H1 (cell line): Measurements from ENCODE around the gene C14orf119. TPM values are rescaled to one million over a fixed set of nuclear protein-coding genes. Genes with fewer than 3 reads are reported as not detected.

Experiments used
- CTCF ChIA-PET: fragments of 300-600 bp; sonication (Branson Sonifier 250); formaldehyde crosslinking; loops from one replicate; lab custom pipeline; 2021; ENCODE audit not compliant: partially characterized antibody; lab: Charles Lee
- POLR2A ChIA-PET: fragments of 300-600 bp; sonication (Branson Sonifier 250); formaldehyde crosslinking; loops from one replicate; lab custom pipeline; 2021; ENCODE audit warnings: inconsistent platforms; ENCODE audit not compliant: partially characterized antibody; lab: Charles Lee
- DNase-seq, 2 experiments: peaks; one replicate each; pipeline versions ENCODE4 v3.0.0 to v3.0.0-alpha.2; 2010 to 2022; ENCODE audit warnings: low spot score in 2 of 2, low read depth in 1 of 2, mixed read lengths in 1 of 2
- FAIRE-seq: peaks from 2 replicates; lab custom pipeline; 2011; peaks lifted over from hg19 to GRCh38; lab: Jason Lieb, UNC
- H2AFZ ChIP-seq: 2 replicates; pipeline ENCODE4 v1.8.1; 2012; ENCODE audit warnings: low read length, inconsistent platforms
- H2AK5ac ChIP-seq: 2 replicates; pipeline ENCODE4 v1.6.1; 2013; ENCODE audit warnings: low read depth, low read length
- H2BK120ac ChIP-seq: replicated peaks from 2 replicates; pipeline ENCODE3; 2013; ENCODE audit warnings: low read depth, low read length, inconsistent platforms
- H2BK12ac ChIP-seq: 2 replicates; pipeline ENCODE4 v1.6.1; 2013; ENCODE audit warnings: low read depth, low read length
- H2BK15ac ChIP-seq: 2 replicates; pipeline ENCODE4 v1.6.1; 2013; ENCODE audit warnings: low read length
- H2BK20ac ChIP-seq: 2 replicates; pipeline ENCODE4 v1.6.1; 2013; ENCODE audit warnings: low read length
- H2BK5ac ChIP-seq: 2 replicates; pipeline ENCODE4 v1.6.1; 2013; ENCODE audit warnings: low read depth, low read length
- H3K14ac ChIP-seq: 2 replicates; pipeline ENCODE4 v1.6.1; 2013; ENCODE audit warnings: inconsistent platforms; ENCODE audit not compliant: insufficient read length
- H3K18ac ChIP-seq: 2 replicates; pipeline ENCODE4 v1.6.1; 2013; ENCODE audit warnings: low read length; ENCODE audit errors: extremely low read depth
- H3K23ac ChIP-seq: 2 replicates; pipeline ENCODE4 v1.6.1; 2013; ENCODE audit warnings: inconsistent platforms; ENCODE audit not compliant: insufficient read length
- H3K23me2 ChIP-seq: 2 replicates; pipeline ENCODE4 v1.6.1; 2013; ENCODE audit warnings: low read depth, low read length
- H3K27ac ChIP-seq: 2 replicates; pipeline ENCODE4 v1.6.1; 2011; ENCODE audit warnings: low read depth, low read length, inconsistent platforms
- H3K27me3 ChIP-seq, 4 experiments: replicated peaks in 1 of 4; 1 replicate in 1 of 4; 2 replicates in 3 of 4; pipeline versions ENCODE4 v1.6.1 to v1.8.1; 2011 to 2013; ENCODE audit warnings: low read length in 3 of 4, mild to moderate bottlenecking in 3 of 4, inconsistent platforms in 2 of 4, mixed read lengths in 2 of 4, moderate library complexity in 1 of 4; ENCODE audit not compliant: control insufficient read depth in 3 of 4, insufficient read depth in 3 of 4; ENCODE audit errors: extremely low read depth in 1 of 4
- H3K36me3 ChIP-seq, 4 experiments: 2 replicates each; pipeline versions ENCODE4 v1.6.1 to v1.8.1; 2011 to 2013; ENCODE audit warnings: mild to moderate bottlenecking in 4 of 4, low read length in 3 of 4, moderate library complexity in 2 of 4, control low read depth in 1 of 4, inconsistent platforms in 1 of 4; ENCODE audit not compliant: insufficient read depth in 4 of 4, control insufficient read depth in 2 of 4
- H3K4ac ChIP-seq: replicated peaks from 2 replicates; pipeline ENCODE3; 2013; ENCODE audit warnings: low read length, low read depth, mixed read lengths, inconsistent platforms; ENCODE audit not compliant: insufficient read length
- H3K4me1 ChIP-seq, 4 experiments: replicated peaks in 1 of 4; 1 replicate in 1 of 4; 2 replicates in 3 of 4; pipeline versions ENCODE4 v1.6.1 to v1.8.1; 2011 to 2013; ENCODE audit warnings: low read length in 3 of 4, inconsistent platforms in 2 of 4, mixed read lengths in 1 of 4; ENCODE audit not compliant: insufficient read depth in 4 of 4, control insufficient read depth in 3 of 4
- H3K4me2 ChIP-seq, 2 experiments: 2 replicates each; pipeline versions ENCODE4 v1.6.1 to v1.8.1; 2011 to 2013; ENCODE audit warnings: low read depth in 2 of 2, low read length in 2 of 2, control low read depth in 1 of 2, inconsistent platforms in 1 of 2, mild to moderate bottlenecking in 1 of 2; ENCODE audit not compliant: insufficient read depth in 1 of 2
- H3K4me3 ChIP-seq, 4 experiments: fragments of 200-600, 300-600 bp in 1 of 4; sonication (generic), shearing (Covaris generic), sonication (Bioruptor Twin) in 1 of 4; 2 replicates each; pipeline versions ENCODE4 v1.5.1 to v1.8.1; 2011 to 2016; ENCODE audit warnings: low read length in 4 of 4, low read depth in 3 of 4, control low read depth in 2 of 4, inconsistent platforms in 2 of 4, mild to moderate bottlenecking in 2 of 4, mixed read lengths in 1 of 4, moderate library complexity in 1 of 4; ENCODE audit not compliant: insufficient read depth in 2 of 4; ENCODE audit errors: extremely low read depth in 1 of 4
- H3K56ac ChIP-seq: replicated peaks from 2 replicates; pipeline ENCODE3; 2013; ENCODE audit warnings: low read depth, mild to moderate bottlenecking, mixed read lengths, low read length, inconsistent platforms; ENCODE audit not compliant: insufficient read length
- H3K79me1 ChIP-seq: 2 replicates; pipeline ENCODE4 v1.6.1; 2013; ENCODE audit warnings: low read depth, low read length, control low read depth
- H3K79me2 ChIP-seq, 2 experiments: 2 replicates each; pipeline versions ENCODE4 v1.6.1 to v1.8.1; 2012 to 2013; ENCODE audit warnings: low read length in 2 of 2, mild to moderate bottlenecking in 2 of 2, inconsistent platforms in 1 of 2; ENCODE audit not compliant: insufficient read depth in 2 of 2, control insufficient read depth in 1 of 2
- H3K9ac ChIP-seq, 4 experiments: replicated peaks in 1 of 4; 1 replicate in 1 of 4; 2 replicates in 3 of 4; pipeline versions ENCODE4 v1.6.1 to v1.8.1; 2011 to 2013; ENCODE audit warnings: low read depth in 3 of 4, low read length in 3 of 4, control low read depth in 2 of 4, mild to moderate bottlenecking in 2 of 4, moderate library complexity in 2 of 4, inconsistent platforms in 1 of 4; ENCODE audit errors: extremely low read depth in 1 of 4
- H3K9me3 ChIP-seq, 2 experiments: 2 replicates each; pipeline versions ENCODE4 v1.6.1 to v1.8.1; 2012 to 2013; ENCODE audit warnings: mild to moderate bottlenecking in 2 of 2, moderate library complexity in 2 of 2, control low read depth in 1 of 2, inconsistent platforms in 1 of 2, low read depth in 1 of 2, low read length in 1 of 2, mixed read lengths in 1 of 2; ENCODE audit not compliant: insufficient read depth in 2 of 2
- H4K20me1 ChIP-seq, 2 experiments: replicated peaks in 1 of 2; 2 replicates each; pipeline versions ENCODE3 to v1.8.1; 2011 to 2013; ENCODE audit warnings: inconsistent platforms in 2 of 2, low read length in 2 of 2, mild to moderate bottlenecking in 1 of 2; ENCODE audit not compliant: insufficient read depth in 2 of 2, control insufficient read depth in 1 of 2
- H4K5ac ChIP-seq: 2 replicates; pipeline ENCODE4 v1.6.1; 2013; ENCODE audit warnings: low read length, low read depth, mixed read lengths, inconsistent platforms; ENCODE audit not compliant: insufficient read length
- H4K8ac ChIP-seq: 2 replicates; pipeline ENCODE4 v1.8.0; 2013; ENCODE audit warnings: mild to moderate bottlenecking, moderate library complexity, low read length, inconsistent platforms; ENCODE audit not compliant: insufficient read depth; ENCODE audit errors: extremely low read depth
- H4K91ac ChIP-seq: replicated peaks from 2 replicates; pipeline ENCODE3; 2013; ENCODE audit warnings: low read length, mixed read lengths, inconsistent platforms; ENCODE audit not compliant: insufficient read length
- BRCA1 ChIP-seq: IDR thresholded peaks from 2 replicates; pipeline ENCODE4 v1.6.1; 2012; ENCODE audit warnings: low read depth, low read length, improper control_type of control experiment
- EGR1 ChIP-seq: IDR thresholded peaks from 2 replicates; pipeline ENCODE4 v1.6.1; 2011; ENCODE audit warnings: low read depth, low read length, borderline replicate concordance
- GTF2F1 ChIP-seq: IDR thresholded peaks from 2 replicates; pipeline ENCODE4 v1.6.1; 2012; ENCODE audit warnings: low read depth, low read length, improper control_type of control experiment, borderline replicate concordance
- POU5F1 ChIP-seq: IDR thresholded peaks from 2 replicates; pipeline ENCODE4 v1.6.1; 2011; ENCODE audit warnings: low read depth, mild to moderate bottlenecking, low read length, moderate library complexity
- SAP30 ChIP-seq: fragments of 300-600 bp; sonication (generic); IDR thresholded peaks from 2 replicates; pipeline ENCODE4 v1.7.1; 2012; ENCODE audit warnings: low read length, moderate library complexity, mild to moderate bottlenecking, inconsistent platforms; ENCODE audit not compliant: insufficient read depth, insufficient replicate concordance
- SIN3A ChIP-seq, 2 experiments: IDR thresholded peaks in 1 of 2; conservative IDR thresholded peaks in 1 of 2; 2 replicates each; pipeline ENCODE4 v1.6.1; 2011 to 2012; ENCODE audit warnings: low read length in 2 of 2, improper control_type of control experiment in 1 of 2, low read depth in 1 of 2, mild to moderate bottlenecking in 1 of 2
- WGBS, 2 experiments: shearing (Covaris generic) in 1 of 2; methylation state at CpG; one replicate each; pipeline versions ENCODE4 v1.1.6 to v1.1.7; 2013 to 2015; ENCODE audit warnings: low lambda C conversion rate in 2 of 2, mixed read lengths in 2 of 2, inconsistent platforms in 1 of 2, low coverage in 1 of 2, missing lambda C conversion rate in 1 of 2; ENCODE audit not compliant: insufficient replicate concordance in 2 of 2, insufficient coverage in 1 of 2, insufficient read length in 1 of 2; ENCODE audit errors: extremely low coverage in 1 of 2, missing lambda C conversion rate in 1 of 2; 5-methylcytosine and 5-hydroxymethylcytosine counted together
- polyA plus RNA-seq, 7 experiments: library from polyadenylated mRNA; depleted of rRNA in 3 of 7; stranded (reverse) in 5 of 7; unstranded in 2 of 7; fragments of >200 nt in 5 of 7; fragments of 200-250 nt in 2 of 7; gene quantifications; 1 replicate in 5 of 7; 2 replicates in 1 of 7; 4 replicates in 1 of 7; pipeline versions ENCODE4 v1.2.1 to v1.2.3, GENCODE V29; 2011 to 2013; ENCODE audit warnings: missing spikeins in 2 of 7, mixed read lengths in 2 of 7
- total RNA-seq: library from RNA; stranded (reverse); fragmentation: NEBNext Ultra II Directional; extraction: Animal tissue kit (Norgen Biotek cat#: 25700); gene quantifications from 2 replicates; pipeline ENCODE4 v1.2.1, GENCODE V29; 2021
- TF ChIP-seq, protein P1 (sequence below): IDR thresholded peaks from 2 replicates; pipeline ENCODE4 v1.6.1; 2012; ENCODE audit warnings: inconsistent platforms

C14orf119 gene
- total and polyA plus RNA-seq, 2 of the 8 experiments (the other 6 are each of a cell fraction or from before 2014, with no cell fraction given): 78.1 to 94.0 TPM

DNA sequence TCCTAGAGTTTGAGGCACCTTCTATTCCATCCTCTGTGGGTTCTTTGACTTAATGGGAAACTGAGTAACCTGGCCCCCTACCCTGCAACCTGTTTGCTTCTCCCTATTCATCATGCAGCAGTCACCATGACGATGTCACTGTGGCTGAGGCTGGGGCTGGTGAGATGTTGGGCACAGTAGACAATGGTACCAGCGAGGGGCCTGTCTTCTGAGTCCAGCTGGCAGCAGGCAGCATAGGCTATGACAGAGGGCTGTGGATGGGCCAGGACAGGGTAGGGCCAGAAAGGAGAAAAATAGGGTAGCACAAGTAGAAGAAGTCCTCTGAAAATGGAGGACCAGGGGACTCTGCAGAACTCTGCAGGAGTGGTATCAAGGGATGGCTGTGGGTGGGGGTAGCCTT lies 7.5 kb downstream of the C14orf119 start:
- Histone ChIP-seq H3K4ac (no peak overlapping the region), H3K36me3 (peaks cover 5 to 13% (median 6%) of the 10 kb centered on the region in 4 experiments; a peak in 7 of 8 replicates), H2BK15ac (0 out of 2 replicates have a peak overlapping the region, but pooled peaks have one; percentile 24), H3K56ac (no peak overlapping the region), H4K91ac (no peak overlapping the region), H2BK20ac (no peak overlapping the region), H3K27ac (no peak overlapping the region), H2BK120ac (no peak overlapping the region), H3K79me2 (peaks cover 3 to 9% of the 10 kb centered on the region in 2 experiments; a peak in 2 of 4 replicates), H2AFZ (no peak overlapping the region), H2BK5ac (no peak overlapping the region), H3K4me1 (peaks cover 6 to 15% (median 9%) of the 10 kb centered on the region in 4 experiments; a peak in 4 of 7 replicates), H3K4me2 (no peak overlapping the region), H2AK5ac (no peak overlapping the region), H3K79me1 (peaks cover 3% of the 10 kb centered on the region), H3K14ac (no peak overlapping the region), H3K23ac (no peak overlapping the region), H3K18ac (no peak overlapping the region), H3K9ac (no peak overlapping the region), H4K5ac (no peak overlapping the region), H3K27me3 (no peaks in the 10 kb centered on the region; a peak in 2 of 7 replicates), H3K23me2 (no peaks in the 10 kb centered on the region), H3K4me3 (no peak overlapping the region), H4K20me1 (peaks cover 0 to 1% of the 10 kb centered on the region in 2 experiments), H3K9me3 (no peaks in the 10 kb centered on the region), H2BK12ac (no peak overlapping the region), H4K8ac (no peak overlapping the region)
- ChIA-PET CTCF (interaction anchor here (0.7 to 4.4 kb wide), 3 partner anchors 10 to 109 kb away, joined by 5 to 33 read pairs (median 5); no protein-coding TSS in a partner anchor), POLR2A (interaction anchor here (0.6 to 1.6 kb wide), 4 partner anchors 8 to 46 kb away, joined by 3 to 5 read pairs (median 3); partner anchors contain the start of gene ACIN1)
- TF ChIP-seq GTF2F1 (no peak), EGR1 (no peak), SIN3A (conservative IDR thresholded peaks at IDR 0.05 in 1 of 2, IDR thresholded peaks at IDR 0.05 in 1 of 2; ENCODE audit: low read depth in 1 of 2, low read length in 2 of 2) (no peak), BRCA1 (no peak), SAP30 (no peak), POU5F1 (no peak)
- TF ChIP-seq, protein P1, sequence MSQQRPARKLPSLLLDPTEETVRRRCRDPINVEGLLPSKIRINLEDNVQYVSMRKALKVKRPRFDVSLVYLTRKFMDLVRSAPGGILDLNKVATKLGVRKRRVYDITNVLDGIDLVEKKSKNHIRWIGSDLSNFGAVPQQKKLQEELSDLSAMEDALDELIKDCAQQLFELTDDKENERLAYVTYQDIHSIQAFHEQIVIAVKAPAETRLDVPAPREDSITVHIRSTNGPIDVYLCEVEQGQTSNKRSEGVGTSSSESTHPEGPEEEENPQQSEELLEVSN: no peak
- 97% methylated on average over 2 of the region's 2 CpGs; no CpG with 5 or more reads in 1 of the 2 experiments for WGBS, 2 experiments
- DNase-seq (no peak), FAIRE-seq (no peak)
